ENCODE data around the gene PCCA.
"Not testable (repeated sequence)": the region's sequence is repeated elsewhere in the genome, so short reads cannot be mapped to it uniquely, and the experiment has no call there.

PCCA gene

GRCh38 chr13:100247937-100248336, 159.0 kb downstream of the PCCA start:
- DNase-seq, result no peak

GRCh38 chr13:100254002-100254401, 165.1 kb downstream of the PCCA start:
- peak; percentile 11 for DNase-seq

GRCh38 chr13:100262404-100262803, 173.5 kb downstream of the PCCA start:
- DNase-seq, result no peak

- no peak for DNase-seq
Measured at GRCh38 chr13:100266026-100266425, 177.1 kb downstream of the PCCA start.

GRCh38 chr13:100269837-100270236, 180.9 kb downstream of the PCCA start:
- DNase-seq, result peak; percentile 55

- no peak for DNase-seq
Measured at GRCh38 chr13:100273138-100273537, 184.2 kb downstream of the PCCA start.

- peak; percentile 46 for DNase-seq
Measured at GRCh38 chr13:100273552-100273951, 184.7 kb downstream of the PCCA start.

- DNase-seq, result no peak
Measured at GRCh38 chr13:100274942-100275506, 186.1 kb downstream of the PCCA start.

GRCh38 chr13:100275746-100276145, 186.9 kb downstream of the PCCA start:
- no peak for DNase-seq

- DNase-seq, result no peak
Measured at GRCh38 chr13:100280681-100281080, 191.8 kb downstream of the PCCA start.

GRCh38 chr13:100282306-100282705, 193.4 kb downstream of the PCCA start:
- DNase-seq, result not testable (repeated sequence)

- no peak for DNase-seq
Measured at GRCh38 chr13:100290165-100290801, 201.4 kb downstream of the PCCA start.

GRCh38 chr13:100291624-100292023, 202.7 kb downstream of the PCCA start:
- DNase-seq, result no peak

GRCh38 chr13:100297413-100297812, 208.5 kb downstream of the PCCA start:
- DNase-seq, result no peak

- DNase-seq, result no peak
Measured at GRCh38 chr13:100298116-100298681, 209.3 kb downstream of the PCCA start.

GRCh38 chr13:100298691-100299090, 209.8 kb downstream of the PCCA start:
- DNase-seq, result no peak

- no peak for DNase-seq
Measured at GRCh38 chr13:100300243-100300642, 211.3 kb downstream of the PCCA start.

- DNase-seq, result no peak
Measured at GRCh38 chr13:100300708-100301107, 211.8 kb downstream of the PCCA start.

GRCh38 chr13:100301418-100301817, 212.5 kb downstream of the PCCA start:
- no peak for DNase-seq

GRCh38 chr13:100302391-100302790, 213.5 kb downstream of the PCCA start:
- DNase-seq, result no peak

GRCh38 chr13:100304229-100304628, 215.3 kb downstream of the PCCA start:
- no peak for DNase-seq

- DNase-seq, result no peak
Measured at GRCh38 chr13:100305398-100305797, 216.5 kb downstream of the PCCA start.

GRCh38 chr13:100306030-100306429, 217.1 kb downstream of the PCCA start:
- DNase-seq, result no peak

GRCh38 chr13:100306434-100306999, 217.6 kb downstream of the PCCA start:
- no peak for DNase-seq

Data from suppressor macrophage treated with lipopolysaccharide for 4 hours (primary cell).